ENCODE results near the gene SRRM3.
"Not testable (repeated sequence)": the region's sequence is repeated elsewhere in the genome, so short reads cannot be mapped to it uniquely, and the experiment has no call there.

The SRRM3 gene, protein sequence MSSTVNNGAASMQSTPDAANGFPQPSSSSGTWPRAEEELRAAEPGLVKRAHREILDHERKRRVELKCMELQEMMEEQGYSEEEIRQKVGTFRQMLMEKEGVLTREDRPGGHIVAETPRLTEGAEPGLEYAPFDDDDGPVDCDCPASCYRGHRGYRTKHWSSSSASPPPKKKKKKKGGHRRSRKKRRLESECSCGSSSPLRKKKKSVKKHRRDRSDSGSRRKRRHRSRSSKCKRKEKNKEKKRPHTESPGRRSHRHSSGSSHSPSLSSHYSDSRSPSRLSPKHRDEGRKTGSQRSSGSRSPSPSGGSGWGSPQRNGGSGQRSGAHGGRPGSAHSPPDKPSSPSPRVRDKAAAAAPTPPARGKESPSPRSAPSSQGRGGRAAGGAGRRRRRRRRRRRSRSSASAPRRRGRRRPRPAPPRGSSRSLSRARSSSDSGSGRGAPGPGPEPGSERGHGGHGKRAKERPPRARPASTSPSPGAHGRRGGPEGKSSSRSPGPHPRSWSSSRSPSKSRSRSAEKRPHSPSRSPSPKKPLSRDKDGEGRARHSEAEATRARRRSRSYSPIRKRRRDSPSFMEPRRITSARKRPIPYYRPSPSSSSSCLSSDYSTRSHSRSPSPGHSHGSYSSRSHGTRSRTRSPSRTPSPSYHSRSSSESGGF

DNA sequence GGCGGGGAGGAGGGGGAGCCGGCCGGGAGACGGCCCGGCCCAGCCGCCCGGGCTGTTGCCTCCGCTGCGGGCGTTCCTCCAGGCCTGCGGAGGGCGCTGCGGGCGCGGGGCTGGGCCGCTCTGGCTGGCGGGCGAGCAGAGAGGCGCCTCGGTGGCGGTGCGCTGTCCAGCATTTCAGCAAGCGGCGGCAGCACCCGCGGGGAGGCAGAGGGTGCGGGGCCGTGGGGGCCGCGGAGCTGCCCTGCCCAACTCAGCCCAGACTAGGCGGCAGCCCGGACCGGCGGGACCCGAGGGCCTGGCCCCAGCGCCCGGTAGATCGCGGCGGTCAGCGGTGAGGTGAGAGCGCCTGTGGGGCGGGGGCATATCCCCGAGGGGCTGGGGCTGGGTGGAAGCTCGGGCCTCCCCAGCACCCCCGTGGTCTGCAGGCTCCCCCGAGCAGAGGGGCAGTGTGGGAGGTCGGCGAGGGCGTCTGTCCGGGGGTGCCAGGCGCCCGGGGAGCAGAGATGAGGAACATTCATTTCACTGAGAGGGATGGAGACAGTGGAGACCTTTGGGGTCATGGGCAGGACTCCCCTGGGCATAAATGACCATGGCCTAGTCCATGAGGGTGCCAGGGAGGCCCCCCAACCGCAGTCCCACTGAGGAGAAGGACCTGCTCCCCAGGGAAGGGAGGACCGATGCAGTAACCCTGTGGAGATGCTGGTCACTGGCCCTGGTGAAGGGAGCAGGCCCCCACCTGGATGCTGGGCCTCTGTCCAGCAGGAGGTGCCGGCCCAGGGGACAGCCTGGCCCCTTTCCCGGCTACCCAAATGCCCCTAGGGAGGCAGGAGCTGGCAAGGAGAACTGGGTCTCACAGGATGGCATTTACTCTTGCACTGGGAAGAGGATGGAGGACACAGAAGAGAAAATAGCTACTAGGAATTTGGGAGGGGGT, at the start of gene SRRM3:
Gene SRRM3 (plus strand): TSS at position 165 of the 934 bp plus-strand sequence. CDS start 33,171 bp downstream, outside the sequence.
- DNase-seq (ENCODE audit: low read depth), result peak; percentile 56

DNA sequence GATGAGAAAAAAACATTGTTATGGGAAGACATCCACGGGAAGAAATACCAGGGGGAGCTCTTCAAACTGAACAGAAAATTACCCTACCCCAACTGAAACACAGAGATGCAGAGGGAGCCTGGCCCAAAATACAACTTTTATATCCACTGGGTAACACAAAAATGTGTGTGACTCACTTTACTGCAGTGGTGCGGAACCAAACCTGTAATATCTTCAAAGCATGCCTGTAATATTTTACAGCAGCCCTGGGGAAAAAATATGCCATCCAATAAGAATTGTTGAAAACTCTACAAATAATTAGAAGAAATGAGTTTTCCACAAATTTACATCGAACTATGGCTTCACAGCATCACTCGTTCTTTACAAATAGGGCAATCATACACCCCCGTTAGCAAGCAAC, 49.8 kb upstream of the SRRM3 start:
- no peak for DNase-seq (ENCODE audit: low read depth)

DNA sequence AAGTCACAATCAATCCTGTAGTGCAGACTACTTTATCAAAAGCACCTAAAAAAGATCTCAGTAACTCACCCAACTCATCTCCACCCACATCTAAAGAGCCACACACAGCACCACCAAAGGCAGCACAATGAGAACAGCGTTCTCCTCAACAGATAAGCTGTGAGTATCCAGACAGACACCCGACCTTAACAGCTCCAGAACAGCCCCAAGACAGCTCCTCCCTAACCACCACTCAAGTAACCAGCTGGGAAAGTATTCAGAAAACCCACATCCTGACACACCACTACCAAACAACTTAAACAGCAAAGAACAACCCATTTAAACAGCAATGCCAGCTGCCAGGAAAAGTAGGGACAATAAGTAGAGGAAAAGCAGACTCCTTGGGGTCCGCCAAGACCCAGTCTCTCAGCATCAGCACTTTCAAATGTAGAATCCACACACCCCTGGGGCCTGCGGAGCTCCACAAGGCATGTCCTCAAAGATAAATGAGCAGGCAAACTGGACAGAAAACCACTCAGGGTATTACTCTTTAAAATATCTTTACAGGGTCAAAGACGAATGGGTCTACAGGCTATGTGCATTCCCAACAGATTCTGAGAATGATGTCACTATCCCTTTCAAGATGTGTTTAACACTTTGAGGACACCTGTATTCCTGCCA, 48.0 kb upstream of the SRRM3 start:
- DNase-seq (ENCODE audit: low read depth), result not testable (repeated sequence)

DNA sequence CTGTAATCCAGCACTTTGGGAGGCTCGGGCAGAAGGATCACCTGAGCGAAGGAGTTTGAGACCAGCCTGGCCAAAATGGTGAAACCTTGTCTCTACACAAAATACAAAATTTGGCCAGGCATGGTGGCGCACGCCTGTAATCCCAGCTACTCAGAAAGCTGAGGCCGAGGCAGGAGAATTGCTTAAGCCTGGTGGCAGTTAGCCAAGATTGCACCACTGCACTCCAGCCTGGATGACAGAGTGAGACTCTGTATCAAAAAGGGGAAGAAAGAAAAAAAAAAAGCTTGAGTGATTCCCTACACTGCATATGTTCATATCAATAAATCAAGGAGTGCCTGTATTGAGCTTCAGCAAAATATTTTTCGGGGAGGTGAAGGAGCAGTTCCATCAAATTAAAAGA, 45.8 kb upstream of the SRRM3 start:
- no peak for DNase-seq (ENCODE audit: low read depth)

DNA sequence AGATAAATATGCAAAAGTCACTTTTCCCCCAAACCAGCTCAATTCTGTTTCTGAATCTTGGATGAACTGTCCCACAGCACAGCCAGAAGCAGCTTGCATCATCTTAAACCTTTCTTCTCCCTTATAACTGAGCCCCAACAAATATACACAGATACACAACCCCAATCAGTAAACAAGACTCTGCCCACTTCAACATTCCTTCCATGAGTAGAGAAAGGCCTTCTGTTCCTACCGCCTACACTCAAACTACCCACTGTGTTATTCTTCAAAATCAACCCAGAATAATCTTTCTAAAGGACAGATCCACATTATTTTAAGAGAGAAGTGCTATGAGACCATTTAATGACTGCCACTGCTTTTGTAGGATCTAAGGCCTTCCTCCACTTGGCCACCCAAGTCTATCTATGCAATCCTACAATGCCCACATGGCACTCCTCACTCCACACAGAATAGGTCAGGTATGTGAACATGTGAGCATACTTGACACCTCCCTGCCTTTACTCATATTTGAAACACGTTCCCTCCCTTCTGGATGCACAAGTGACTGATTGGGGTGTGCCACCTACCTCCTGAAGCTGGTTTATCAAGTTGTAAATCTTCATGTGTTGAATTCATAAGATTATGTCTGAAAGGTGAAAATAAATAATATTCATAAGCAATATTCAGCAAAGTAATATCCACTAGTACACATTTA, 44.6 kb upstream of the SRRM3 start:
- DNase-seq (ENCODE audit: low read depth), result not testable (repeated sequence)

DNA sequence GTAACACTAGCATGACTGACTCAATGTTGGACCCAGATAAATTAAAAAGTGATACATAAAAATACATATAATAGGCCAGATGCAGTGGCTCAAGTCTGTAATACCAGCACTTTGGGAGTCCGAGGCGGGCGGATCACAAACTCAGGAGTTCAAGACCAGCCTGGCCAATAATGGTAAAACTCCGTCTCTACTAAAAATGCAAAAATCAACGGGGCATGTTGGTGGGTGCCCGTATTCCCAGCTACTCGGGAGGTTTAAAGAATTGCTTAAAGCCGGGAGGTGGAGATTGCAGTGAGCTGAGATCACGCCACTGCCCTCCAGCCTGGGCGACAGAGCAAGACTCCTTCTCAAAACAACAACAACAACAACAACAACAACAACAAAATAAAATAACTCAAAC, 43.3 kb upstream of the SRRM3 start:
- not testable (repeated sequence) for DNase-seq (ENCODE audit: low read depth)

DNA sequence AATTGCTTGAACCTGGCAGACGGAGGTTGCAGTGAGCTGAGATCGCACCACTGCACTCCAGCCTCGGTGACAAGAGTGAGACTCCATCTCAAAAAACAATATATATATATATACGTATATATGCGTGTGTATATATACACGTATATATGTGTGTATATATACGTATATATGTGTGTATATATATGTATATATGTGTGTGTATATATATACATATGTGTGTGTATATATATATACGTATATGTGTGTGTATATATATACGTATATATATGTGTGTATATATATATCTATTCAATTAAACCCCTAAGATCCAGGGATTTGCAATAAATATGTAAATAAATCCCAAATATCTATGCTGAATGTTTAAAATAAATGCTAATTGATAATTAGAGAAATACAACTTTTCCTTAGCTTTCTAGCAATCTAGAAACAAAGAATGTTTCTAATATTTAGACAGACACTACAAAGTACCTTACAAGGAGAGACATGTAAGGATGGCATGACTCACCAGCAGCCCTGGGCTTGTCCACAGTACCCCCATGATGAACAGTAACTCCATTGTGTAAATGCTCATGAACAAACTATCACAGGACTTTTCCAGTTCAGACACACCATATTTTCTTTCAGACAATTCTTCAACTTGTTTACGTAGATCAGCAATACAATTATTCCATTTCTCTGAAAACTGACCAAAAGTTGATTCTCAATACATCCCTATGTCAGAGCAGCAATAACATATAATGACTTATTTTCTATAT, 39.1 kb upstream of the SRRM3 start:
- not testable (repeated sequence) for DNase-seq (ENCODE audit: low read depth)

DNA sequence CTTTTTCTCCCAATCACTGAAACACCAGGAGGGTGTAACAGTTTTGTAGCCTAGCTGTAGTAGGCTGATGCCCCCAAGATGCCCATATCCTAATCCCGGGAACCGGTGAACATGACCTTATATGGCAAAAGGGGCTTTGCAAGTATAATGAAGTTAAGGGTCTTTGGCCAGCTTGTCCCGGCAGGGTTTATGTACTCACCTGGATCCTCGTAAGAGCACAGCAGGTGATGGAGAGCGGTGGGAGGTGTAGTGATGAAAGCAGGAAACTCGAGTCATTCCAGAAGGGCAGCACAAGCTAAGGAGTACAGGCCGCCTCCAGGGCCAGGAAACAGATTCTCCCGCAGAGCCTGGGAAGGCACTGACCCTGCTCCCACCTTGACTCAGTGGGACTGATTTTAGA, 37.9 kb upstream of the SRRM3 start:
- not testable (repeated sequence) for DNase-seq (ENCODE audit: low read depth)

DNA sequence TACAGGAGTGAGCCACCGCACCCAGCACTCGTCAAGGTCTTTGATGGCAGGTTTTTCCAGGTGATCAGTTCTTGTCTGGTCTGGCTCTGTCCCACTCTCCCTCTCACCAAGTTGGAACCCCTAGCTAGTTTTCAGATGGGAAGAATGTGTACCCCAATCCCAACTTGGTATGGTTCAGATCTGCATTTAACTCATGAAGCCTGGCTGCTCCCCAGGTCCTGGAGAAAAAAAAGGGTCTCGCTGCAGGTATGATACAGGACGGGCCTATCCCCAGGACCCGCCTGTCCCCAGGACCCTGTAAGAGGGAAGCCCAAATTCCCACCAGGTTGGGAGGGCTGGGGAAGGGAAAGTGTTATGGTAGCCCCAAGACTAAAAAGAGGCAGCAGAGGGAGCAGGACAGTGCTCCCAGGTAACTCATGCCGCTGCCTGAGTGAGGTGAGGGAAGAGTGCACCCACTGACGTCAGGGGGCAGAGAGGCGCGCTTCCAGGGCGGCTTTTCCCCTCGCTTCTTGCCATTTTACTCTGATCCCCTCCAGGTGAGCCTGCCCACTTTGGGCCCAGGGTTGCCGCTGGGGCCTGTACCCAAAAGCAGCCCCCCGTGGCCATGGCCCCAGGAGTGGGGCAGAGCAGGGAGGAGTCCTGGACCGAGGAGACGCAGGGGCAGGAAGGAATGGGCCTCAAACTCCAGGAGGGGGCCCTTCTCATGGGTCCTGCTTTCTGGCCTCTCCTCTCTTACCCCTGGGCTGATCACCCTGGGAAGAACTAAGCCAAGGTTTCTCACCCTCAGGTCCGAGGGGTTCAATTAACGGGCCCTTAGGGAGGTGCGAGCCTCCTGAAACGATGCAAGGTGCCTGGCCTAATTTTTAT, 36.4 kb upstream of the SRRM3 start:
- DNase-seq (ENCODE audit: low read depth), result no peak

DNA sequence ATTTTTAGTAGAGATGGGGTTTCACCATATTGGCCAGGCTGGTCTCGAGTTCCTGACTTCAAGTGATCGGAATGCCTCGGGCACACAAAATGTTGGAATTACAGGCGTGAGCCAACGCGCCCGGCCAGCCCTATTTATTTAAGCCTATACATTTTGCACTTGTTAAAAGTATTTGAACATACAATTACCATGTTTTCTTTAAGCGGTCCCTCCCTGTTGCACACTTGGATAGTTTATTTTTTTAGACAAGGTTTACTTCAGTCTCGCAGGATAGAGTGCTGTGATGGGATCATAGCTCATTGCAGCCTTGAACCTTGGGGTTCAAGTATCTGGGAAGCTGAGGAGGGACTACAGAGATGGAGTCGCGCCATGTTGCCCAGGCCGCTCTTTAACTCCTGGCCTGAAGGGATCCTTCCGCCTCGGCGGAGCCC, 35.7 kb upstream of the SRRM3 start:
- DNase-seq (ENCODE audit: low read depth), result no peak

DNA sequence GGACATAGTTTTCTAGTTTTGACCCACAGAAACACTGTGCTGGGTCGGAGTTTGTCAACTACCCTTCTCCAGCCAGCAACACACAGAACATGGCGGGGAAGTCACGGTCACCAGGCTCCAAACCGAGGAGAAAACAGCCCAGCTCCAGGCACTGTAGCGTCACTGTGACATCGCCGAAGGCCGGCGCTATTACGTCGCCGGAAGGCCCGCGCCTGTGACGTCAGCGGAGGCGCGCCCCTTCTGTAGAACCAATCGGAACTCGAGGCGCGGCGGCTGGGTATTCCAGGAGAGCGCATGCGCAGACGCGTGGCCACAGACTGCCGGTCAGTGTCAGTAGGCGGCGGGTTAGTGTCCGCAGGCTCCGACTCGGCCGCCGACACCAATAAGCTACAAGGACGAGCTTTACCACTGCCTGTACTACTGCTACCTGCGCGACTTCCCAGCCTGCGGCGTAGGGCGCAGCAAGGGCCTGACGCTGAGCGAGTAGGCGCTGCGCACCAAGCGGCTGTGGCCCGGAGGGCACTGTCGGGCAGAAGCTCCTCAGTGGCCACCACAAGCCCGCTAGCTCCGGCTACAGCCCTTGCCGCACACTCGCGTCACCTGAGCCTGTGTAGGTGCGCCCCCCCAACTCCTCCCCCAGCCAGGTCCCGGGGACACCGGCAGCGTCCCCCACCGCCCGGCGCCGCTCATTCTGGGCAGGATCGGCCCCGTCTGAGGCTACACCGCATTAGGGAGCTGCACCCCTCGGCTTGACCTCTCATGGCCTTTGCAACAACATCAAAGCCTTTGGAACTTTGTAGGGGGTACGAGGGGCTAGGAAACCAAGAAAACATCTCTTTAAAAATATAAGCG, 35.1 kb upstream of the SRRM3 start:
- peak; percentile 84 for DNase-seq (ENCODE audit: low read depth)

DNA sequence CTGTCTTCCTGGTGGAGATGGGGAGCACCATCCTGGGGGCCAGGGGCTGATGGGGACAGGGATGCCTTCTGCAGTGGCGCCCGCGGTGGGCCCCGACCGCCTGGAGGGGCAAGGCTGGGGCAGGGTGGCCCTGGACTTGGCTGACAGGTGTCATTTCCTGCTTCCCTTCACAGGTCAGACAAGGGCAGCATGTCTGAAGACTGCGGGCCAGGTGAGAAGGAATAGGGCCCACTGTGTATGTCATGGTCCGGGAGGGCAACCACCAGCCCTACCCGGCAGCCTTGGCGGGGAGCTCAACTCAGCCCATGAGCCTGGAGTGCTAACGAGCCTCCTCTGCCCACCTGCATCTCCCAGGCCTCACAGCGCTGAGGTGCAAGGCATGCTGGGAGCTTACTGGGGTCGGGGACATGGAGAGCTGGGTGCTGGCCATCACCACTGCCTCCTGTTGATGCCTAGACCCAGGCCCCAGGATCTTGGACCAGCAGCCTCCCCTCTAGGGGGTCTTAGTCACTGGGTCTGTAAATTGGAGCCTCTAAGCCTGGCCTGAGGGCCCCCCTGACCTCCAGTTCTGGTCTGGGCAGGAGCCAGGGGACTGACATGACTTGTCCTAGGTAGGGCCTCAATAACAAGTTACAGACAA, 28.0 kb upstream of the SRRM3 start:
- DNase-seq (ENCODE audit: low read depth), result no peak

DNA sequence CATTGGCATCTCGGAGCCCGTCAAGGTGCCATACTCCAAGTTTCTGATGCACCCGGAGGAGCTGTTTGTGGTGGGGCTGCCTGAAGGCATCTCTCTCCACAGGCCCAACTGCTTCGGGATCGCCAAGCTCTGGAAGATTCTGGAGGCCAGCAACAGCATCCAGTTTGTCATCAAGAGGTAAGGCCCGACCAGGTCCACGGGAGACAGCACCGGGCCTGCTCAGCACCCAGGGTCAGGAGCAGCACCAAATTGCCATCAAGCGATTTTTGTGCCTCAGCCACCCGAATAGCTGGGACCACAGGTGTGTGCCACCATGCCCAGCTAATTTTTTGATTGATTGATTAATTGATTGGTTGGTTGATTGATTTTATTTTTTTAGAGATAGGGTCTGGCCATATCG, 24.7 kb upstream of the SRRM3 start:
- DNase-seq (ENCODE audit: low read depth), result not testable (repeated sequence)

DNA sequence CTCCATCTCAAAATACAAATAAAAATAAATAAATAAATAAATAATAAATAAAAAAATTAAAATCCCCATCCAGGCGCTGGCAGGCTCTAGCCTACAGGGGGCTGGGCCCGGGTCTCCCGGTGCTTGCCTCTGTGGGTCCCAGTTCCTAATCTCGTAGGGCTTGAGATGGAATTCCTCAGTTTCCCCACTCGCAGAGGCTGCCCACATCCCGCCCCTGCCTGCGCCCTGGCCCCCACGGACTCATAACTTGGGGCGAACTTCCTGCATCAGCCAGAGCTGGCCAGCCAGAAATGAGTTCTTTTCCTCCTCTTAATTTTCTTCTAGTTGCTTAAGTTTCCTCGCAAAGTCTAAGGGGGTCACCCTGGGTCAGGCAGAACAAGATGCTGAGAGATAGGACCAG, 22.0 kb upstream of the SRRM3 start:
- no peak for DNase-seq (ENCODE audit: low read depth)

DNA sequence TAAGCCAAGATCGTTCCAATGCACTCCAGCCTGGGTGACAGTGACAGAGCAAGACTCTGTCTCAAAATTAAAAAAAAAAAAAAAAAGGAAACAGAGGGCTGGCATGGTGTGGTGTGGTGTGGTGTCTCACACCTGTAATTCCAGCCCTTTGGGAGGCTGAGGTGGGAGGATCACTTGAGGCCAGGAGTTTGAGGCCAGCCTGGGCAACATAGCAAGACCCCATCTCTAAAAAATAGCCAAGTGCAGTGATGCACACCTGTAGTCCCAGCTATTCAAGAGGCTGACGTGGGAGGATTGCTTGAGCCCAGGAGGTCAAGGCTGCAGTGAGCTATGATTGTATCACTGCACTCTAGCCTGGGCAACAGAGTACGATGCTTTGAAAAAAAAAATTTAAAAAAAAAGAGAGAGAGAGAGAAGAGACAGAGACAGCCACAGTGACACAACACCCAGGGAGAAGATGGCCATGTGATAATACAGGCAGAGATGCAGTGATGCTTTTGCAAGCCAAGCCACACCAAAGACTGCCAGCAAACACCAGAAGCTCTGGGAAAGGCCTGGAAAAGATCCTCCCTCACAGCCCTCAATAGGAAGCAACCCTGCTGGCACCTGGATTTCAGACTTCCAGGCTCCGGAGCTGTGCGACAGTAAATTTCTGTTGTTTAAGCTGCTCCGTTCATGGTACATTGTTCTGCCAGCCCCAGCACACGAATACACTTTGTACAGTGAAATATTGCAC, 19.3 kb upstream of the SRRM3 start:
- DNase-seq (ENCODE audit: low read depth), result no peak

DNA sequence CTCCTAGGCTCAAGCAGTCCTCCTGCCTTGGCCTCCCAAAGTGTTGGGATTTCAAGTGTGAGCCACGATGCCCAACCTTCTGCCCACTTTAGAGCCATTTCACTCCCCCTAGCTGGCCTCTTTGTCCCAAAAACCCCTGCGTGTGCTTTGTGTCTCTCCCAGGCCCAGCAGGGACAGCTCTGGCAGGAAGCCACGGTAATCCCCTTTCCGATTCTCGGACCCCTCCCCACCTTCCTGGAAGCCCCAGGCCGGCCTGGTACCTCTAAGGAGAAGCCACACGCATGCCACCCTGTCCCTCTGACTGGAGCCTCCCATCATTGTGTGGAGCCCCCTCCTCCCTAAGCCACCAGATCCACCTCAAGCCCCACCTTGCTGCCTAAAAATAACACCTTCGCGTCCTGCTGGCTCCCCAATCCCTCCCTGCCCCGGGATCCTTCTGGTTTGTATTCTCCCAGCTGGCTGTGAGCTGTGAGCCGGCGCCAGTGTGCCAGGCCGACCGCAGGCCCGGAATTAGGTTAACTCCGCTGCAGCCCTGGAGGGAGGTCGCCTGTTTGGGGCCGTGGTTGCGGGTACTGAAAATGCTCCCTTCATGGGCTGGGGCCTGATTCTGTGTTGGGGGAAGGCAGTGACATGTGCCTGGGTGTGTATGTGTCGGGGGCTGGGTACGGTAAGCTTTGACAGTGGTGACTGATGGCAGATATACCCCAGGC, 16.4 kb upstream of the SRRM3 start:
- no peak for DNase-seq (ENCODE audit: low read depth)

DNA sequence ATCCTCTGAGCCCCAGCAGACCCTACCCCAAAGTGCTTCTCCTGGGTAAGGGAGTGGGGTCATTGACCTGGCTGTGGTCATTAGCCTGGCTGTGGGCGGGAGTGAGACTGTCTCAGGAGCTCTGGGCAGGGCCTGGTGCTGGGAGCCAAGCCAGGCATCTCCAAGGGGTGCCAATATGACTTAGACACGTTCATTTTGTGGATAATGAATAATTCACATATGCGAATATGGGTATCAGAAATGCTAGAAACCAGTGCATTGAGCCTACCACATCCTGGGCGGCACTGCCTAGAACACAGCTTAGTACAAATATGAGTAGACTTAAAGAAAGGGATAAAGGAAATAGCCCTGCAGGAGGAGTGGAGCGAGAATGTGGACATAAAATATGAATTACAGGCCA, 14.4 kb upstream of the SRRM3 start:
- DNase-seq (ENCODE audit: low read depth), result no peak
